ENCODE data around the gene HYAL3. TPM values are rescaled to one million over a fixed set of nuclear protein-coding genes. Genes with fewer than 3 reads are reported as not detected.

Gene HYAL3
- total and polyA plus RNA-seq, 10 donors: 0.73 to 3.8 (median 2.5) TPM

DNA sequence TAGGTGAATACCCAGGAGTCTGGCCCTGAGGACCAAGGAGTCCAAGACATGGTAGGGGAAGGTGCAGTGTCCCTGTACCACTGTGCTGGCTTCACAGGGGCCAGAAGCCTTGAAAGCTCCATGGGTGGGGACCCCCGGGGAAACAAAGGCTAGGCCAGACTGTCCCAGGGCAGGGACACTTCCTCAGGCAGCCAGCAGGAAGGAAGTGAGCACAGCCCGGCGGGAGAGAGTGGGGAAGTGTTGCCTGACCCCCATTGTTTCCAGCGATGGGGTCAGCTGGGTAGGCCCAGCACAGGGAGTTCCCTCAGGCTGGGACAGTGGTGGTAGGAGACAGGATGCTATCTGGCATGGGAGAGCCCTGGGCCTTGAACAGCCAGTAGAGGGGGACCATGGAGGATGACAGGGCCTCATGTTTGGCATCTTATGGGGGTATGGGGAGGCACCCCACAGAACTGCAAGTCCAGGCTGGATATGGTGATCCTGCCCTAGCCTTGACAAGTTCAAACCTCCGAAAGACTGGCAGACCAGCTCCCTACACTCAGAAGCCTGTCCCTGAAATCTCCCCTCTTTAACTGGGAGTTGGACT, 24.5 kb upstream of the HYAL3 start:
- no peaks in the 10 kb centered on the region for H3K9me3 ChIP-seq
- WGBS, 5 donors: 20 to 54% (median 28%) methylated on average over 2 to 5 of the region's 5 CpGs
- H3K27ac ChIP-seq: peak overlapping the region; percentile 86 to 96 (median 93)
- peaks cover 0 to 48% (median 23%) of the 10 kb centered on the region in 6 donors for H3K36me3 ChIP-seq
- peaks cover 39 to 93% (median 88%) of the 10 kb centered on the region in 6 donors for H3K4me1 ChIP-seq
- peak; percentile 89 for DNase-seq
- peak overlapping the region in 5 of 8 donors; percentile 1 to 92 (median 83) for H3K4me3 ChIP-seq
- no peaks in the 10 kb centered on the region for H3K27me3 ChIP-seq (replicated peaks in 1 of 7)
- TF ChIP-seq, protein P1, sequence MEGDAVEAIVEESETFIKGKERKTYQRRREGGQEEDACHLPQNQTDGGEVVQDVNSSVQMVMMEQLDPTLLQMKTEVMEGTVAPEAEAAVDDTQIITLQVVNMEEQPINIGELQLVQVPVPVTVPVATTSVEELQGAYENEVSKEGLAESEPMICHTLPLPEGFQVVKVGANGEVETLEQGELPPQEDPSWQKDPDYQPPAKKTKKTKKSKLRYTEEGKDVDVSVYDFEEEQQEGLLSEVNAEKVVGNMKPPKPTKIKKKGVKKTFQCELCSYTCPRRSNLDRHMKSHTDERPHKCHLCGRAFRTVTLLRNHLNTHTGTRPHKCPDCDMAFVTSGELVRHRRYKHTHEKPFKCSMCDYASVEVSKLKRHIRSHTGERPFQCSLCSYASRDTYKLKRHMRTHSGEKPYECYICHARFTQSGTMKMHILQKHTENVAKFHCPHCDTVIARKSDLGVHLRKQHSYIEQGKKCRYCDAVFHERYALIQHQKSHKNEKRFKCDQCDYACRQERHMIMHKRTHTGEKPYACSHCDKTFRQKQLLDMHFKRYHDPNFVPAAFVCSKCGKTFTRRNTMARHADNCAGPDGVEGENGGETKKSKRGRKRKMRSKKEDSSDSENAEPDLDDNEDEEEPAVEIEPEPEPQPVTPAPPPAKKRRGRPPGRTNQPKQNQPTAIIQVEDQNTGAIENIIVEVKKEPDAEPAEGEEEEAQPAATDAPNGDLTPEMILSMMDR (IDR thresholded peaks at IDR 0.05 in 8 of 11, conservative IDR thresholded peaks at IDR 0.05 in 3 of 11): peak in 5 of 11 experiments; percentile 13 to 40 (median 20)
- no peak for TF ChIP-seq POLR2A (IDR thresholded peaks at IDR 0.05)
- peak; percentile 88 to 93 (median 90) for TF ChIP-seq POLR2AphosphoS5 (IDR thresholded peaks at IDR 0.05)
- intact Hi-C loops (cut with DNase I; ENCODE audit: low total_unique reads): loop anchor here (10.0 kb wide), 1 partner anchor 89 kb away; the partner anchor contains the start of gene GNAI2

DNA sequence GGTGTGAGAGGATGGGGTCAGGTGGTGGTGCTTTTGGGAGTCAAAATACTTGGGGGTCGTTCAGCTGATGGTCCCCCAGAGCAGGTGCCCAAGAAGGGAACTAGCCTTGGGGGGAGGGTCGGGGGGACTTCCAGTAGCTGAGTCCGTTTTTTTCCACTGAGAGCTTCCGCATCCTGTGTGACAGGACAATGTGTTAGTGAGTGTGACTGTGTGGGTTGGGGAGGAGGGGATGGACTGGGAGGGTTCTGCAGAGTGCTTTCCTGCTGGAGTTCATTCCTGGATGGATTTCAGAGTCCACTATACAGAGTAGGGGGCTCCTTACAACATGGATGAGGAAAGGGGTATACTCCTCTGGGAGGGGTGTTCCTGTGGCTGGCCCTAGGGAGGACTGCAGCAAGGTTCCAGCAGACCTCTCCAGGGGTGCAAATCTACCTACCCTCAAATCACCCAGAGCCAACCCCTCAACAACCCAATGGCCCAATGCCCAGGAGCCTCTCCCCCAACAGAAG, 23.9 kb upstream of the HYAL3 start:
- peaks cover under 1 to 53% (median 28%) of the 10 kb centered on the region in 6 donors for H3K36me3 ChIP-seq
- intact Hi-C loops (cut with DNase I; ENCODE audit: low total_unique reads): loop anchor here (10.0 kb wide), 1 partner anchor 88 kb away; the partner anchor contains the start of gene GNAI2
- 9 to 62% (median 27%) methylated on average over 4 of the region's 4 CpGs for WGBS, 5 donors
- H3K27me3 ChIP-seq (replicated peaks in 1 of 7): no peaks in the 10 kb centered on the region
- DNase-seq: peak; percentile 79
- no peaks in the 10 kb centered on the region for H3K9me3 ChIP-seq
- peak overlapping the region; percentile 86 to 96 (median 93) for H3K27ac ChIP-seq
- TF ChIP-seq, protein P1 (IDR thresholded peaks at IDR 0.05 in 8 of 11, conservative IDR thresholded peaks at IDR 0.05 in 3 of 11): no peak
- no peak for TF ChIP-seq POLR2A (IDR thresholded peaks at IDR 0.05)
- TF ChIP-seq POLR2AphosphoS5 (IDR thresholded peaks at IDR 0.05): no peak
- H3K4me1 ChIP-seq: peaks cover 34 to 93% (median 88%) of the 10 kb centered on the region in 6 donors
- peak overlapping the region in 6 of 8 donors; percentile 1 to 92 (median 84) for H3K4me3 ChIP-seq

DNA sequence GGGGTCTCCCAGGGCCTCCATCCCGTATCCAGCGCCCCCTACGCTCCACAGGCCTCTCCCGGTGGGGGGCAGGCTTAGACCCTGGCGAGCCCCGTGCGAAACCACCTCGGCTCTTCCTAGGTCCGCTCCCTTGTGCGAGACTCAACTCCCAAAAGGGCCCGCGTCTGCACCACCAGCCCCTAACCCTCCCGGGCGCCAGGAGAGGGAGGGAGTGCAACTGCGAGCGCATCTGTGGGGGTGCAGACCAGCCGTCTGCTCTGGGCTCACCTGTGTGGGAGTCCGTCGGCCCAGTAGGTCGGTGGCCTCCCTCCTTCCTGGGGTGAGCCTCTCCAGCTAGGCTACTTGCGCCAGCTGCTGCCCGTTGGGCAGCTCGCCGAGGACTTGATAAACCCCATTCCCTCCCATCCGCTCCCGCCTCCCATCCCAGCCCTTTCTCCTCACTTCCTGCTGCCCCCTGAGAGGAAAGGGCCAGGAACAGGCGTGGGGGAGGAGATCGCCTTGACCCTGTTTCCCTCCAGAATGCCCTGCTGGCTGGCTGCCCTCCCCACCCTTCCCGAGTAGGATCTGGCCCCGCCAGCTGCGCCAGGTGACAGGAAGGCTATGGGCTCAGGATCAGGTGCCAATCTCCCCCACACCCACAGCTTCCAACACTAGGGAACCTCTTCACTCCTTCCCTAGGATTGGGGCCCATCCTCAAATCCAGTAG, 23.3 kb upstream of the HYAL3 start, which contains the start of gene HYAL2:
Gene HYAL2, minus strand, starts transcription at position 360 of the 706 bp plus-strand sequence. CDS start 2,256 bp downstream, outside the sequence.
- H3K4me1 ChIP-seq: peaks cover 33 to 93% (median 89%) of the 10 kb centered on the region in 6 donors
- peaks cover 2 to 59% (median 32%) of the 10 kb centered on the region in 6 donors for H3K36me3 ChIP-seq
- no peaks in the 10 kb centered on the region for H3K9me3 ChIP-seq
- peak within 1 kb of the TSS; percentile 86 to 96 (median 93) for H3K27ac ChIP-seq
- TF ChIP-seq, protein P1 (IDR thresholded peaks at IDR 0.05 in 8 of 11, conservative IDR thresholded peaks at IDR 0.05 in 3 of 11): no peak
- peak; percentile 90 to 95 (median 93) for TF ChIP-seq POLR2AphosphoS5 (IDR thresholded peaks at IDR 0.05)
- TF ChIP-seq POLR2A (IDR thresholded peaks at IDR 0.05): peak in 1 of 3 donors; percentile 66
- peak; percentile 89 for DNase-seq
- WGBS, 5 donors: 47 to 60% (median 55%) methylated on average over 14 to 31 of the region's 31 CpGs
- no peaks in the 10 kb centered on the region for H3K27me3 ChIP-seq (replicated peaks in 1 of 7)
- H3K4me3 ChIP-seq: peak within 1 kb of the TSS; percentile 72 to 97 (median 90)
- intact Hi-C loops (cut with DNase I; ENCODE audit: low total_unique reads): loop anchor here (10.0 kb wide), 1 partner anchor 88 kb away; the partner anchor contains the start of gene GNAI2
